T-helper 2 cell treated with Interferon-gamma antibody and Interleukin-4, amounts not matched to agents 5 μg/mL and 100 μg/mL, for 36 hours (primary cell): ENCODE results near the gene ALKBH5.

Experiments used
- DNase-seq: peaks from one replicate; pipeline ENCODE4 v3.0.0; 2021; ENCODE audit warnings: low spot score
- H3K27ac Mint-ChIP-seq: one replicate; pipeline ENCODE4 v1.8.0; 2021; ENCODE audit warnings: mild to moderate bottlenecking, mixed read lengths
- H3K27me3 Mint-ChIP-seq: one replicate; pipeline ENCODE4 v1.8.0; 2021; ENCODE audit warnings: low read depth, mixed read lengths
- H3K36me3 Mint-ChIP-seq: one replicate; pipeline ENCODE4 v1.8.0; 2021; ENCODE audit warnings: low read depth, mixed read lengths
- H3K4me1 Mint-ChIP-seq: one replicate; pipeline ENCODE4 v1.8.0; 2021; ENCODE audit warnings: low read depth, mixed read lengths
- H3K4me3 Mint-ChIP-seq: one replicate; pipeline ENCODE4 v1.8.0; 2022; ENCODE audit warnings: mild to moderate bottlenecking, moderate library complexity, mixed read lengths
- H3K9me3 Mint-ChIP-seq: one replicate; pipeline ENCODE4 v1.8.0; 2021; ENCODE audit warnings: mixed read lengths

The ALKBH5 gene

GRCh38 chr17:18256351-18256750, 72.7 kb downstream of the ALKBH5 start:
- H3K4me1 Mint-ChIP-seq: peaks cover 18% of the 10 kb centered on the region
- no peaks in the 10 kb centered on the region for H3K27me3 Mint-ChIP-seq
- H3K36me3 Mint-ChIP-seq: peaks cover 33% of the 10 kb centered on the region
- no peak for DNase-seq
- peak overlapping the region; percentile 36 for H3K27ac Mint-ChIP-seq
- peak overlapping the region; percentile 18 for H3K4me3 Mint-ChIP-seq
- no peaks in the 10 kb centered on the region for H3K9me3 Mint-ChIP-seq

GRCh38 chr17:18256776-18257175, 73.1 kb downstream of the ALKBH5 start:
- DNase-seq: no peak
- H3K27me3 Mint-ChIP-seq: no peaks in the 10 kb centered on the region
- H3K4me3 Mint-ChIP-seq: peak overlapping the region; percentile 99
- peaks cover 22% of the 10 kb centered on the region for H3K4me1 Mint-ChIP-seq
- H3K9me3 Mint-ChIP-seq: no peaks in the 10 kb centered on the region
- H3K27ac Mint-ChIP-seq: peak overlapping the region; percentile 62
- H3K36me3 Mint-ChIP-seq: peaks cover 30% of the 10 kb centered on the region

GRCh38 chr17:18257268-18257981, 73.8 kb downstream of the ALKBH5 start:
- peak overlapping the region; percentile 90 for H3K27ac Mint-ChIP-seq
- H3K27me3 Mint-ChIP-seq: no peaks in the 10 kb centered on the region
- H3K36me3 Mint-ChIP-seq: peaks cover 30% of the 10 kb centered on the region
- H3K9me3 Mint-ChIP-seq: no peaks in the 10 kb centered on the region
- H3K4me1 Mint-ChIP-seq: peaks cover 22% of the 10 kb centered on the region
- H3K4me3 Mint-ChIP-seq: peak overlapping the region; percentile 99
- no peak for DNase-seq

- peaks cover 27% of the 10 kb centered on the region for H3K36me3 Mint-ChIP-seq
- H3K4me3 Mint-ChIP-seq: peak overlapping the region; percentile 99
- DNase-seq: peak; percentile 70
- peak overlapping the region; percentile 90 for H3K27ac Mint-ChIP-seq
- H3K27me3 Mint-ChIP-seq: no peaks in the 10 kb centered on the region
- no peaks in the 10 kb centered on the region for H3K9me3 Mint-ChIP-seq
- H3K4me1 Mint-ChIP-seq: peaks cover 22% of the 10 kb centered on the region
These were observed 74.3 kb downstream of the ALKBH5 start for GRCh38 chr17:18257982-18258355.

GRCh38 chr17:18258356-18259038, 74.9 kb downstream of the ALKBH5 start, which contains the start of gene FLII:
Gene FLII, minus strand, starts transcription at chr17:18258738. Its CDS starts 48 bp downstream, at chr17:18258690.
- peaks cover 22% of the 10 kb centered on the region for H3K4me1 Mint-ChIP-seq
- peak within 1 kb of the TSS; percentile 90 for H3K27ac Mint-ChIP-seq
- peaks cover 25% of the 10 kb centered on the region for H3K36me3 Mint-ChIP-seq
- no peaks in the 10 kb centered on the region for H3K27me3 Mint-ChIP-seq
- H3K4me3 Mint-ChIP-seq: peak within 1 kb of the TSS; percentile 99
- DNase-seq: peak; percentile 51
- H3K9me3 Mint-ChIP-seq: no peaks in the 10 kb centered on the region
